H9 (cell line): ENCODE results near the gene VWA5B1. TPM values are rescaled to one million over a fixed set of nuclear protein-coding genes. Genes with fewer than 3 reads are reported as not detected.

Source experiments
- DNase-seq: peaks from one replicate; pipeline ENCODE4 v3.0.0-alpha.2; 2017
- H2AFZ ChIP-seq: one replicate; pipeline ENCODE4 v1.6.1; 2013; ENCODE audit warnings: mild to moderate bottlenecking, low read length, control low read depth, moderate library complexity
- H2AK5ac ChIP-seq: 2 replicates; pipeline ENCODE4 v1.6.1; 2013; ENCODE audit warnings: low read length, control low read depth, mixed read lengths; ENCODE audit not compliant: insufficient read length
- H2BK120ac ChIP-seq: one replicate; pipeline ENCODE4 v1.6.1; 2013; ENCODE audit warnings: low read depth, mild to moderate bottlenecking, low read length, control low read depth, inconsistent platforms; ENCODE audit not compliant: poor library complexity, severe bottlenecking
- H2BK12ac ChIP-seq: 2 replicates; pipeline ENCODE4 v1.6.1; 2013; ENCODE audit warnings: low read length, control low read depth, mixed read lengths, low read depth; ENCODE audit not compliant: insufficient read length
- H2BK15ac ChIP-seq: 2 replicates; pipeline ENCODE4 v1.6.1; 2013; ENCODE audit warnings: low read depth, low read length, control low read depth
- H2BK20ac ChIP-seq: one replicate; pipeline ENCODE4 v1.6.1; 2013; ENCODE audit warnings: low read depth, mild to moderate bottlenecking, low read length, control low read depth, inconsistent platforms; ENCODE audit not compliant: poor library complexity, severe bottlenecking
- H2BK5ac ChIP-seq: 2 replicates; pipeline ENCODE4 v1.6.1; 2013; ENCODE audit warnings: low read length, control low read depth, mixed read lengths; ENCODE audit not compliant: insufficient read length
- H3K14ac ChIP-seq: 2 replicates; pipeline ENCODE4 v1.6.1; 2013; ENCODE audit warnings: low read length, control low read depth; ENCODE audit not compliant: insufficient read depth
- H3K18ac ChIP-seq: 2 replicates; pipeline ENCODE4 v1.6.1; 2013; ENCODE audit warnings: low read depth, mild to moderate bottlenecking, mixed read lengths, low read length, control low read depth; ENCODE audit not compliant: insufficient read length
- H3K23ac ChIP-seq: 2 replicates; pipeline ENCODE4 v1.6.1; 2013; ENCODE audit warnings: low read length, control low read depth, mixed read lengths, low read depth; ENCODE audit not compliant: insufficient read length
- H3K23me2 ChIP-seq: 2 replicates; pipeline ENCODE4 v1.6.1; 2013; ENCODE audit warnings: low read depth, mild to moderate bottlenecking, mixed read lengths, low read length, control low read depth; ENCODE audit not compliant: insufficient read length, poor library complexity, severe bottlenecking
- H3K27ac ChIP-seq: 2 replicates; pipeline ENCODE4 v1.5.1; 2013; ENCODE audit warnings: low read length, control low read depth, mixed read lengths, low read depth; ENCODE audit not compliant: insufficient read length
- H3K27me3 ChIP-seq: 2 replicates; pipeline ENCODE4 v1.6.1; 2013; ENCODE audit warnings: low read length, control low read depth, inconsistent platforms; ENCODE audit not compliant: insufficient read depth
- H3K4ac ChIP-seq: 2 replicates; pipeline ENCODE4 v1.6.1; 2013; ENCODE audit warnings: low read depth, mild to moderate bottlenecking, control low read depth, inconsistent platforms, low read length, moderate library complexity
- H3K4me1 ChIP-seq: 2 replicates; pipeline ENCODE4 v1.6.1; 2013; ENCODE audit warnings: low read length, control low read depth, inconsistent platforms; ENCODE audit not compliant: insufficient read depth
- H3K4me2 ChIP-seq: 2 replicates; pipeline ENCODE4 v1.6.1; 2013; ENCODE audit warnings: low read length, control low read depth, mixed read lengths; ENCODE audit not compliant: insufficient read length, insufficient read depth
- H3K56ac ChIP-seq: 2 replicates; pipeline ENCODE4 v1.6.1; 2013; ENCODE audit warnings: low read depth, mild to moderate bottlenecking, mixed read lengths, low read length, control low read depth; ENCODE audit not compliant: insufficient read length
- H3K79me1 ChIP-seq: 2 replicates; pipeline ENCODE4 v1.6.1; 2013; ENCODE audit warnings: low read depth, mild to moderate bottlenecking, moderate library complexity, low read length, control low read depth, inconsistent platforms; ENCODE audit not compliant: insufficient read depth, poor library complexity, severe bottlenecking
- H3K79me2 ChIP-seq: 2 replicates; pipeline ENCODE4 v1.6.1; 2013; ENCODE audit warnings: low read length, control low read depth, inconsistent platforms; ENCODE audit not compliant: insufficient read depth
- H3K9ac ChIP-seq: 2 replicates; pipeline ENCODE4 v1.6.1; 2013; ENCODE audit warnings: low read length, control low read depth, mixed read lengths; ENCODE audit not compliant: insufficient read length; ENCODE audit errors: extremely low read depth
- H3K9me3 ChIP-seq: one replicate; pipeline ENCODE4 v1.6.1; 2013; ENCODE audit warnings: low read depth, low read length, inconsistent platforms; ENCODE audit not compliant: control insufficient read depth
- H3T11ph ChIP-seq: one replicate; pipeline ENCODE4 v1.6.1; 2013; ENCODE audit warnings: mild to moderate bottlenecking, low read length, control low read depth, inconsistent platforms
- H4K20me1 ChIP-seq: one replicate; pipeline ENCODE4 v1.6.1; 2013; ENCODE audit not compliant: control insufficient read depth, insufficient read length, insufficient read depth
- H4K5ac ChIP-seq: 2 replicates; pipeline ENCODE4 v1.6.1; 2013; ENCODE audit warnings: low read depth, mild to moderate bottlenecking, mixed read lengths, low read length, control low read depth; ENCODE audit not compliant: insufficient read length
- H4K8ac ChIP-seq: replicated peaks from 2 replicates; pipeline ENCODE4 v1.6.1; 2013; ENCODE audit warnings: low read length, control low read depth, mixed read lengths, low read depth; ENCODE audit not compliant: insufficient read length
- H4K91ac ChIP-seq: 2 replicates; pipeline ENCODE4 v1.6.1; 2013; ENCODE audit warnings: low read depth, mild to moderate bottlenecking, moderate library complexity, mixed read lengths, low read length, control low read depth; ENCODE audit not compliant: insufficient read length
- H3K27ac Mint-ChIP-seq, 3 experiments: 2 replicates in 2 of 3; 3 replicates in 1 of 3; pipeline ENCODE4 v1.8.0; 2020 to 2021; ENCODE audit warnings: mixed read lengths in 3 of 3, mild to moderate bottlenecking in 1 of 3, moderate library complexity in 1 of 3
- H3K27me3 Mint-ChIP-seq: 2 replicates; pipeline ENCODE4 v1.8.0; 2021; ENCODE audit warnings: low read depth, mild to moderate bottlenecking, moderate library complexity, mixed read lengths
- H3K36me3 Mint-ChIP-seq, 3 experiments: 2 replicates in 2 of 3; 3 replicates in 1 of 3; pipeline ENCODE4 v1.8.0; 2020 to 2021; ENCODE audit warnings: low read depth in 3 of 3, mixed read lengths in 3 of 3; ENCODE audit not compliant: insufficient read depth in 1 of 3
- H3K4me1 Mint-ChIP-seq, 2 experiments: 2 replicates each; pipeline ENCODE4 v1.8.0; 2020; ENCODE audit warnings: mixed read lengths in 2 of 2
- H3K4me3 Mint-ChIP-seq, 2 experiments: 2 replicates in 1 of 2; 3 replicates in 1 of 2; pipeline ENCODE4 v1.8.0; 2020 to 2021; ENCODE audit warnings: mild to moderate bottlenecking in 2 of 2, mixed read lengths in 2 of 2, moderate library complexity in 1 of 2
- H3K9me3 Mint-ChIP-seq, 2 experiments: 2 replicates in 1 of 2; 3 replicates in 1 of 2; pipeline ENCODE4 v1.8.0; 2020; ENCODE audit warnings: mild to moderate bottlenecking in 2 of 2, mixed read lengths in 2 of 2, moderate library complexity in 1 of 2
- WGBS: extraction: QIAGEN DNeasy Blood & Tissue Kit; methylation state at CpG from one replicate; pipeline ENCODE4 v1.1.7; 2013; ENCODE audit warnings: missing lambda C conversion rate, low lambda C conversion rate, mixed read lengths; ENCODE audit not compliant: insufficient read length; ENCODE audit errors: extremely low coverage; 5-methylcytosine and 5-hydroxymethylcytosine counted together
- total RNA-seq: library from RNA; stranded (reverse); gene quantifications from 2 replicates; pipeline ENCODE4 v1.2.1, GENCODE V29; 2021
- TF ChIP-seq, protein P1 (sequence below): fragments of 200-600 bp; sonication (generic); conservative IDR thresholded peaks from 3 replicates; pipeline ENCODE4 v1.8.0; 2021; ENCODE audit warnings: antibody characterized with exemption, mild to moderate bottlenecking

Gene VWA5B1
- total RNA-seq, 1 experiment from 2014 or later, result not detected

DNA sequence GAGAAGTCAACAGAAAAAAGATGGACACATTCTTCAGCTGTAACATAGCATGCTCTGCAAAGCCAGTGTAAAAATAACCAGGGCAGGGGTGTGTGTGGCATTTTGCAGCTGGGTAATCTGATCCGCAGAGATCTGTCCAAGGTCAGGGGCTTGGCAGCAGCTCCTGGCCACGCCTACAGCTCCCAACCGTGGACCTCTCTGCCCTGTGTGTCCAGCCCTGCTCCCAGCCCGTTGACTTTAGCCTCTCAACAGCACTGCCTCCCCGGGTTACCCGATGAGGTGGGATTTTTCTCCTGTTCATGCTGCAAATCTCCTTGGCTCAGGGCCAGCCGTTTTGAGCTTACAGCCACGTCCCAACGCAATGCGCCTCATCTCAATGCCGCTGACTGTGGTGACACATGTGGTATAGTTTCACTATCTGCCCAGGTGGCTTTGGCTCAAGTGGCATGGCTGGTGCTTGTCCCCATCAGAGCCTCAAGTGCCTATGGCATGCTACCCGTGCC, 68.1 kb downstream of the VWA5B1 start:
- Histone ChIP-seq H3K27me3 (no peaks in the 10 kb centered on the region), H3K4me1 (no peaks in the 10 kb centered on the region), H3K9ac (no peak overlapping the region), H3K27ac (no peak overlapping the region), H3T11ph (no peak overlapping the region), H2AFZ (no peak overlapping the region), H3K79me1 (no peaks in the 10 kb centered on the region), H2BK5ac (no peak overlapping the region), H4K91ac (no peak overlapping the region), H3K4me2 (no peak overlapping the region), H4K8ac (no peak overlapping the region), H3K79me2 (no peaks in the 10 kb centered on the region), H4K5ac (no peak overlapping the region), H3K4ac (no peak overlapping the region), H2BK15ac (no peak overlapping the region), H3K14ac (no peak overlapping the region), H3K23me2 (no peaks in the 10 kb centered on the region), H3K23ac (no peak overlapping the region), H4K20me1 (no peaks in the 10 kb centered on the region), H2BK12ac (no peak overlapping the region), H2AK5ac (no peak overlapping the region), H2BK120ac (no peak overlapping the region), H2BK20ac (no peak overlapping the region), H3K56ac (no peak overlapping the region), H3K9me3 (no peaks in the 10 kb centered on the region), H3K18ac (no peak overlapping the region)
- Mint-ChIP-seq H3K27me3 (peaks cover 58% of the 10 kb centered on the region), H3K4me3 (no peak overlapping the region), H3K9me3 (no peaks in the 10 kb centered on the region; a peak in 1 of 5 replicates), H3K27ac (no peak overlapping the region), H3K36me3 (no peaks in the 10 kb centered on the region), H3K4me1 (peaks cover 3 to 11% of the 10 kb centered on the region in 2 experiments; a peak in 3 of 4 replicates)
- no CpG with 5 or more reads among the region's 12 CpGs for WGBS
- TF ChIP-seq, protein P1, sequence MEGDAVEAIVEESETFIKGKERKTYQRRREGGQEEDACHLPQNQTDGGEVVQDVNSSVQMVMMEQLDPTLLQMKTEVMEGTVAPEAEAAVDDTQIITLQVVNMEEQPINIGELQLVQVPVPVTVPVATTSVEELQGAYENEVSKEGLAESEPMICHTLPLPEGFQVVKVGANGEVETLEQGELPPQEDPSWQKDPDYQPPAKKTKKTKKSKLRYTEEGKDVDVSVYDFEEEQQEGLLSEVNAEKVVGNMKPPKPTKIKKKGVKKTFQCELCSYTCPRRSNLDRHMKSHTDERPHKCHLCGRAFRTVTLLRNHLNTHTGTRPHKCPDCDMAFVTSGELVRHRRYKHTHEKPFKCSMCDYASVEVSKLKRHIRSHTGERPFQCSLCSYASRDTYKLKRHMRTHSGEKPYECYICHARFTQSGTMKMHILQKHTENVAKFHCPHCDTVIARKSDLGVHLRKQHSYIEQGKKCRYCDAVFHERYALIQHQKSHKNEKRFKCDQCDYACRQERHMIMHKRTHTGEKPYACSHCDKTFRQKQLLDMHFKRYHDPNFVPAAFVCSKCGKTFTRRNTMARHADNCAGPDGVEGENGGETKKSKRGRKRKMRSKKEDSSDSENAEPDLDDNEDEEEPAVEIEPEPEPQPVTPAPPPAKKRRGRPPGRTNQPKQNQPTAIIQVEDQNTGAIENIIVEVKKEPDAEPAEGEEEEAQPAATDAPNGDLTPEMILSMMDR, result no peak
- DNase-seq, result peak; percentile 38
